GM23338 (cell line): ENCODE results near the gene RBM23. TPM values are rescaled to one million over a fixed set of nuclear protein-coding genes. Genes with fewer than 3 reads are reported as not detected.

Experiments used
- CREB1 ChIP-seq: fragments of 250-450 bp; sonication (Bioruptor Pico); IDR thresholded peaks from 2 replicates; pipeline ENCODE4 v1.5.0; 2020; ENCODE audit warnings: low read depth, mild to moderate bottlenecking, moderate library complexity
- STAT1 ChIP-seq: IDR thresholded peaks from one replicate; pipeline ENCODE4 v1.6.1; 2016; ENCODE audit warnings: antibody characterized with exemption; ENCODE audit not compliant: unreplicated experiment
- ZNF114 ChIP-seq: fragments of 250-450 bp; sonication (Bioruptor Pico); IDR thresholded peaks from 2 replicates; pipeline ENCODE4 v1.5.0; 2020; ENCODE audit warnings: mild to moderate bottlenecking, moderate library complexity
- ZNF331 ChIP-seq: fragments of 250-450 bp; sonication (Bioruptor Pico); IDR thresholded peaks from 2 replicates; pipeline ENCODE4 v1.5.0; 2020; ENCODE audit warnings: low read depth, mild to moderate bottlenecking, moderate library complexity
- ZNF462 ChIP-seq: fragments of 250-450 bp; sonication (Bioruptor Pico); IDR thresholded peaks from 2 replicates; pipeline ENCODE4 v1.5.0; 2020; ENCODE audit warnings: mild to moderate bottlenecking, moderate library complexity
- polyA plus RNA-seq: library from polyadenylated mRNA; unstranded; fragments of >200 nt; fragmentation: Nextera tagmentation; extraction: Ambion mirVana; gene quantifications from 2 replicates; pipeline ENCODE4 v1.2.1, GENCODE V29; 2016
- total RNA-seq: library from RNA; depleted of rRNA; stranded (reverse); fragments of >200 nt; shearing (Covaris generic); gene quantifications from 2 replicates; pipeline ENCODE4 v1.2.3, GENCODE V29; 2014
- TF ChIP-seq, protein P1 (sequence below), 2 experiments: fragments of 200-600 bp in 1 of 2; sonication (generic) in 1 of 2; conservative IDR thresholded peaks; 2 replicates each; pipeline versions ENCODE4 v1.5.1 to v1.6.1; 2016 to 2017; ENCODE audit warnings: antibody characterized with exemption in 2 of 2, low read depth in 2 of 2, mild to moderate bottlenecking in 2 of 2, moderate library complexity in 1 of 2

RBM23 gene
- total and polyA plus RNA-seq, 2 experiments from 2014 or later = 14.4 to 52.8 TPM

GRCh38 chr14:22848351-22849164 is 70.4 kb downstream of the RBM23 start (continued):
- no peak for TF ChIP-seq ZNF462 (CRISPR knock-in tag)
- no peak for TF ChIP-seq ZNF114 (CRISPR knock-in tag)
- TF ChIP-seq STAT1 = no peak
- no peak for TF ChIP-seq ZNF331 (CRISPR knock-in tag)
- TF ChIP-seq CREB1 (CRISPR knock-in tag) = no peak
- TF ChIP-seq, protein P1, sequence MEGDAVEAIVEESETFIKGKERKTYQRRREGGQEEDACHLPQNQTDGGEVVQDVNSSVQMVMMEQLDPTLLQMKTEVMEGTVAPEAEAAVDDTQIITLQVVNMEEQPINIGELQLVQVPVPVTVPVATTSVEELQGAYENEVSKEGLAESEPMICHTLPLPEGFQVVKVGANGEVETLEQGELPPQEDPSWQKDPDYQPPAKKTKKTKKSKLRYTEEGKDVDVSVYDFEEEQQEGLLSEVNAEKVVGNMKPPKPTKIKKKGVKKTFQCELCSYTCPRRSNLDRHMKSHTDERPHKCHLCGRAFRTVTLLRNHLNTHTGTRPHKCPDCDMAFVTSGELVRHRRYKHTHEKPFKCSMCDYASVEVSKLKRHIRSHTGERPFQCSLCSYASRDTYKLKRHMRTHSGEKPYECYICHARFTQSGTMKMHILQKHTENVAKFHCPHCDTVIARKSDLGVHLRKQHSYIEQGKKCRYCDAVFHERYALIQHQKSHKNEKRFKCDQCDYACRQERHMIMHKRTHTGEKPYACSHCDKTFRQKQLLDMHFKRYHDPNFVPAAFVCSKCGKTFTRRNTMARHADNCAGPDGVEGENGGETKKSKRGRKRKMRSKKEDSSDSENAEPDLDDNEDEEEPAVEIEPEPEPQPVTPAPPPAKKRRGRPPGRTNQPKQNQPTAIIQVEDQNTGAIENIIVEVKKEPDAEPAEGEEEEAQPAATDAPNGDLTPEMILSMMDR (conservative IDR thresholded peaks at IDR 0.05; ENCODE audit: low read depth in 2 of 2) = no peak
